Kidney capillary endothelial cell (primary cell): ENCODE data around the gene ACTL8.

Experiments used
- DNase-seq: peaks from one replicate; pipeline ENCODE4 v3.0.0-alpha.2; 2018; ENCODE audit warnings: low spot score

Gene ACTL8

DNA sequence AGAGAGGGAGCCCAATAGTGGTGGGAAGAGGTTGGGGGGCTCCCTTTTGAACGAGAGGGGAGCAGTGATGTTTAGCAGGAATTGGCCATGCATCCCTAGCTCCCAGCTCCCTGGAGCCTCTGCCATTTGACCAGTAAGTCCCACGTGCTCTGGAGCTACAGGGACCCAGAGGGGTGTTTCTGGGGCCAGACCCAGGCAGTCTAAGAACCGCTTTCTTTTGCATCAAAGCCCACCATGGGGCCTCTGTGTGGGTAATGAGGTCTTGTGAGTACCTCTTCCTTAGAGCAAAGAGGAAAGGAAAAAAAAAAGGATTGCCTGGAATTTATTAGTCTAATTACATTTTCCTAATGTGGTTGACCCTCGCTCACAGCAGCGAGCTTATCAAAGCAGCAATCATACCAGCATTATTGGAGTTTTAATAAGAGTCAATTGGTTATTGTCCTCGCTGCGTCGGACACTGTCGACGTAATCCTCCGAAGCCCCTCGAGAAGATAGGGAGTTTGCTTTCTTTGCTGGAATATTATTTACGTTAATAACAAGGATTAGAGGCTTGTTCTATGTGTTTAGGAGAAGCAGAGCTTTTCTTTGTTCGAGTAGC is 17.6 kb downstream of the ACTL8 start:
- DNase-seq, result no peak

DNA sequence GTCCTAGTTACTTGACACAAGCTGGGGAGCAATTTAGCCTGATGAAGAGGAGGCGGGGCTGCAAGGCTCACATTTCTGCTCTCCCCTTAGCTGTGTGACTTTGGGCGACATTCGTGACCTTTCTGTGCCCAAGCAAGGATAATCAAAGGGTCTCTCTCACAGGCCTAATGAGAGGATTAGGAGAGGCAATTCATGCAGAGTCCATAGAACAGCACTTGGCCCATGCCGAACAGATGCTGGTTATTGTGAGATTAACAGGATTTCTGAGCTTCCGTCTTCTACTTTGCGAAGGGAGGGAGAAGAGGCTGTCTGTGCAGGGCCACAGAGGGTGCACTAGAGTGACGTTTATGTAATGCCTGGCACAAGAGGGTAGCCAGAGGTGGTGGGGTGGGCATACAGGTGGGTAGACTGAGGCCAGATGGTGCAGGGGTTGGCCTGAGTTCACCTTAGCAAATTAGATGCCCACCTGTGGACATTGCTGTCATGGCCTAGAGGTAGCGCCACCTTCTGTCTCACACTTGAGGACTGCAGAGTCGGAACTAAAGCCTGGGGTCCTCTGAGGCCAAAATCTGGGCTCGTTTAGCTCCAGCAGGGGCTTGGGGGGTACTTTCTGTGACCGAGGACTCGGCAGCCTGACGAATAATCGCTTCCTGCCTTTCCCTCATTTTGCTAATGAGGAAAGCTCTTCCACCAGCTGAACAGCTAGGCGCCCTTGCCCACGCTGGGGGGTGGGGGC is 18.6 kb downstream of the ACTL8 start:
- no peak for DNase-seq

DNA sequence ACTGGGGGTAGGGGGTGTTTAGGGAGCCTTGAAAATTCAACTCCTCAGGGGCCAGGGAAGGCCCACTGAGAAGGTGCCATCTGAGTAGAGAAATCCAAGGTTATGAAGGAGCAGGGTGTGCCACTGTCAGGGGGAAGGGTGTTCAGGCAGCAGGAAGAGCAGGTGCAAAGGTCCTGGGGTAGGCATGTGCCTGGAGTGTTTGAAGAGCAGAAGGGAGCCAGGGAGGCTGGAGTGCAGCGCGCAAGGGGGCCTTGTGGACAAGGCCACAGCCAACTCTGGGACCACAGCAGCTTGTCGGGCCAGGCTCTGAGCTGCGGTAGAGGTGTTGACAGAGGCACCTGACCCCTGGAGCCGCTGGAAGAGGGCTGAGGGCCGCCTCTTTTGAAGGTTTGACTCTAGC is 19.3 kb downstream of the ACTL8 start:
- no peak for DNase-seq

DNA sequence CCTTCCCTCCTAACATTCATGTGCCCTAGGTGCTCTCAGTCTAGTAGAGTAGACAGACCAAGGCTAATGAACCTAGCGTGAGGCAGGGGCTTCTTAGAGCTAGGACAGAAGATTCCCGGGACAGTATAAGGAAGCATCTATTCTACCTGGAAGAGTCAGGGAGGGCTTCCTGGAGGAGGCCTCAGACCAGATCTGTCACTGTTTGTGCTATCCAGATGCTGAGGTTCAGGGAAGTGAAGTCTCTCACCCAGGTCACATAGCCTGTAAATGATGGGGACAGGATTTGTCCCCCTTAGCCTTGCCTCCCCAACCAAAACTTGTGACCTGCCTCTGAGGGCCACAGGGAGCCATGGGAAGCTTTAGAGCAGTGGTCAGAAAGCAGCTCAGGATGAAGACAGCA is 20.7 kb downstream of the ACTL8 start:
- DNase-seq, result no peak

DNA sequence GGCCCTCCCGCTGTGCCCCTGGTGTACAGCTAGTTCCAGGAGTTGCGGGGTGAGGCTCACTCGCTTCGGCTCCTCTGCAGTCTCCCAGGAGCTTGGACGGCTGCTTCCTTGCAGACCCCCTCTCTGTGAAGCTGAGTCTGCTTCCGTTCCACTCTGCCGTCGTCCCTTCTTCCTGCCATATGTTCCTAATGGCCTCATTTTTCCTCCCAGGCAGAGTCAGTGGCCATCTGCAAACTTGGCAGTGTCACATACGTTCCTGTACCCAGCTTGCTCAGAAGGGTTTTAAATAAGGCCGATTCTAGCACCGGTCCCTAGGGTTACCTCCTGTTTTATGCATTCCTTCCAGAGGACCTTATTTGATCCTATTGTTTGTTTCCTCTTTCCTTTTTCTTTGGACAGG is 21.3 kb downstream of the ACTL8 start:
- DNase-seq, result no peak

DNA sequence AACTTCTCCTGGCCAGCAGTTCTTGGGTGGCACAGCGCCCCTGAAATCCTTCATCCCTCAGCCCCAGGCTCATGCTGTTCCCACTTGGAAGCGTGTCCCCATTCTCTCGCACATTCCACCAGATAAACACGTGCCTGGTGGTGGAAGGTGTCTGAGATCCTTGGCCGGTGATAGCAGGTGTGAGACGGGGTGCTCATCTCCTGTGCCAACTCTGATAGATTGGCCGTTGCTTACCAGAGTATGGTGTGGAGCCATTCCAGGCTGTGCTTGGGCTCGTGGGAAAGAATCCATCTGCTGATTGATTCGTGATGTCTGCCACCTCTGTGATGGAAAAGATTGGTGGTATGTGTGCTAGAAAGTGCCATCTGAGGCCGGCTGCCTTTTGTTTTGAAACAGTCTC is 22.2 kb downstream of the ACTL8 start:
- no peak for DNase-seq

DNA sequence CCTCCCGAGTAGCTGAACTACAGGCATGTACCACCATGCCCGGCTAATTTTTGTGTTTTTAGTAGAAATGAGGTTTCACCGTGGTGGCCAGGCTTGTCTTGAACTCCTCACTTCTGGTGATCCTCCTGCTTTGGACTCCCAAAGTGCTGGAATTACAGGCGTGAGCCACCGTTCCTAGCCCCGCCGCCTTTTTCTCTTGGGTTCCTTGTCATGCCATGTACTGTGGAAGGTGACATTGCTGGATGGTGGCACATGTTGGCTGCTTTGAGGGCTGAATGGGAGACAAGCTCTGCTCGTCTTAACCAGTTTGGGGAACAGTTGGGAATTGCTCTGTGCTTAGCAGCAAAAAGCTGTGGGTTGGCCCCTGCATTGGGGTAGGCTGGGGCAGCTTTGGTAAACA is 22.7 kb downstream of the ACTL8 start:
- no peak for DNase-seq

DNA sequence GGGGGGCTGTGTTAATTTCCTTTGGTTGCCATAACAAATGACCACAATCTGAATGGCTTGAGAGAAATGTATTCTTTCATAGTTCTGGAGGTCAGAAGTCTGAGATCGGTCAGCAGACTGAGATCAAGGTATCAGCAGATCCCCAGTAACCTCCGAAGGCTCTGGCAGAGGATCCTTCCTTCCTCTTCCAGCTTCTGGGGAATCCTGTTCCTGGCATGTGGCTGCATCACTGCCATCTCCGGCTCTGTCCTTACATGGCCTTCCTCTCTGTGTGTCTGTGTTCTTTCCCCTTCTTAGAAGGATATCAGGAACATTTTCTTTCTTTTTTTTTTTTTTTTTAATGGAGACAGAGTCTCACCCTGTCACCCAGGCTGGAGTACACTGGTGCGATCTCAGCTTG is 25.8 kb downstream of the ACTL8 start:
- DNase-seq, result no peak

DNA sequence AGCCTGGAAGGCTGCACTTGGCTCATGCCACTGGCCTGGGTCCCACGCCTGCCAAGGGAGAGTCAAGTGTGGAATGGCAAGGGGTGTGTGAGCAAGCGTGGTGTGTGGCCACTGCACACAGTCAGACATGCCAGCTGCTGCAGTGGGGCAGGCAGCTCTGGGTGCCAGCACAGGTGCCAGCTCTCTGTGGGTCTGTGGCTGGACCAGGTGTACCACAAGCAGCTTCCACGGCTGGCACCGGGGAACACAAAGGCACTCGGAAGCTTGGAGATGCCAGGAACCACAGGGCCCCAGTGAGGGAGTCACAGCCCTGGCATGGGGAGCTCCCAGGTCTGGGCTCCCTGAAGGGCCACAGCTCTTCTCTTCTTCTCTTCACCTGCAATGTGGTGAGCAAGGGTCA is 34.8 kb downstream of the ACTL8 start:
- DNase-seq, result no peak

DNA sequence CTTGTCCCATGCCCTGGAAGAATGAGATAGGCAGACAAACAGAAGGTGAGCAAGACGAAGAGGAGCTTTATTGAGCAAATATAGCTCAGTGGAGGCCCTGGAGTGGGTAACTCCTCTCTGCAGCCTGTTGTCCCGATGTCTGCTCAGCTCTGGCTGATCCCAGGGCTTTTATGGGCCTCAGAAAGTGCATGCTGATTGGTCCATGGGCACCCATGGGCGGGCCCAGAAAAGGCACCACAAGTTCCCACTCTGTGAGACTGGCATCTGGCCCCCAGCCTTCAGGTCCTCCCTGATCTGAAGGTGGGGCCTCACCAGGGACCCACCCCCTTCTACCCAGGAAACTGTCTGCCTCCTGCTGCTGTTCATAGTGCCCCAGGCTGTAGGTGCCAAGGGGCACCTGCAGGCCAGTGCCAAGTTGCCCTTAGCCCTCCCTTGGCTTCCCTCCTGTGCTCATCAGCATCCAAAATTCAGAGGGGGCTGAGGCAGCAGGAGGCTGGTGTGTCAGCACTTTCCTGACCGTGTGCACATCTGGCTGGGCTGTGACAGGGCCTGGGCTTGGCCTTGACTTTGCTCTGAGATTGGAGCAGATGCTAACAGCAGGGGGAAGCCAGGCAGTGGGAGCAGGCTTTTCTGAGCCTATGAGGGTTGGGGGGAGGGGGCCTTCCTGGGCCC is 35.4 kb downstream of the ACTL8 start:
- no peak for DNase-seq

DNA sequence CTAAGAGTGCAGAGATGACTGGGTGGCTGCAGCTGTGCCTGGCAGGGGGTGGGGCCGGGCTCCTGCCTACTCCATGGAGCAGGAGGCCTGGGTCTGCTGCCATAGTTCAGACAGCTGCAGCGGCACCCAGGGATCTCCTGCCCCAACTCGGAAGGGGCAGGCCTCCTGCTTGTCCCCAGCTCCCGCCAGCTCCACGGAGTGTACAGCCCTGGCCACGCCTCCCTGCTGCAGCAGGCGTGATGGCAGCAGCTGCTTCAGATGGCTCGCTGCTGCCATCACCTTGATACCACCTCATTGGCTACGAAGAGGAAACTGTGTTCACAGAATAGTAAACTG is 35.9 kb downstream of the ACTL8 start:
- no peak for DNase-seq

DNA sequence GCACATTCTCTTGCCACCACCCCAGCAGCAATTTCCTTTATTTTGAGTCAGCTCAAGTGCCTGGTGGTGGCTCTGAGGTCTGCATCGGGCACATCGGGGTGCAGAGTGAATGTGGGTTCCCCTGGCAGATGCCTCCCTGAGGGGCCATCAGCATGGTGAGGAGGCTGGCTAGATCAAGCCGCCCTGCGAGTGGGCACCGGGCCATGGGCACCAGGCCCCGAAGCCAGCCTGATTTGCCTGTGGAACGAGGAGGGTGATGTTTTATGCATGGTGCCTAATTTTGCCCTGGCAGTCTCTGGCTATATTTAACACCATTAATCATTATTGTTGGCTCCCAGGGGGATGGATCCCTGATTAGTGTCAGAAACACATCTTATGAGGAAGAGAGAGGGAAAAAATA is 36.3 kb downstream of the ACTL8 start:
- no peak for DNase-seq

DNA sequence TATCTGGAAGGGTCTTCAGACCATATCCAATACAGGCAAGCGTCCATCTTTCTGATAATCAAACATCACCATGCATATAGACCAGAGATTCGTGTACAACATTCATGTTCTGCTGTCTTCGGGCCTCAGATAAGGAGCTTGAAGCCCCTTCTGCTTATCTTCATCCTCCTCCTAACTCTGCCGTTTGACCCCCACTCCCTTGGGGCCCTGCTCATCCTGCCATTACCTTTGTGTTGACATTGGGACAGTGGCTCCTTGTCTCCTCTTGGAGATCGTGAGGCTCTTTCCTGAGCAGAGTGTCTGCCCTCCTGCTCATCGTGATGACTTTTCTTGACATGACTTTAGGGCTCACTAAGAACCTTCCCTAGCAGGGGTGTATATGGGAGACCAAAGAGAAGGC is 37.3 kb downstream of the ACTL8 start:
- no peak for DNase-seq

DNA sequence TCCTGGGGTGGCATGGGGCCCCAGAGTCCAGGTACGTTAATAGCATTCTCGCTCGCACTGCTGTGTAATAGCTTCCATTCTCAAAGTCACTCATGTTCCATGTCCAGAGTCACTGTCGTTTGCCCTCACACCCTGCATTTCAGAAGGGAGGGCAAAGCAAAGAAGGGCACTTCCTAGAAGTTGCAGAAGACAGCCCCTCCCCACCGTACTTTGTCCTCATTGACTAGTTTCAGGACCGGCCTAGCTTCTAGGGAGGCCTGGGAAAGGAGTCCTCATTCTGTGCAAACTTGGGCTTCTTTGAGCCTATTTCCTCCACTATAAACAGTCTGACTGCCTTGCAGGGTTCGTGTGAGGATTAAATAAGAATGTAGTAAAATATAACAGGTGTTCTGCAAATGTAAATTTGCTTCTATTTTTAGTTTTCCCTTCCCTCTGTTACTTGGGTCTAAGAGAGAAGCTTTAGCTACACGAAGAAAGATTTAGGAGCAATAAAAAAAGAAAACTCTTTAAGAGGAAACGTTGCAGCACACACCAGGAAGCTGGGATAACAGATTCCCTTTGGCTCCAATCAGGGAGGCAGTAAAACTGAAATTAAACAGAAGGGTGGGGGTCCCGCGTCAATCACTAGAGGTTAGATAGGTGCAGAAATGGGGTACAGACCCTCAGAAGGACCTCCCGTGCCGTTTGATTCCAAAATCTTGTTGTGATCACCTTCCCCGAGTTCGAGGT is 40.1 kb downstream of the ACTL8 start:
- no peak for DNase-seq

DNA sequence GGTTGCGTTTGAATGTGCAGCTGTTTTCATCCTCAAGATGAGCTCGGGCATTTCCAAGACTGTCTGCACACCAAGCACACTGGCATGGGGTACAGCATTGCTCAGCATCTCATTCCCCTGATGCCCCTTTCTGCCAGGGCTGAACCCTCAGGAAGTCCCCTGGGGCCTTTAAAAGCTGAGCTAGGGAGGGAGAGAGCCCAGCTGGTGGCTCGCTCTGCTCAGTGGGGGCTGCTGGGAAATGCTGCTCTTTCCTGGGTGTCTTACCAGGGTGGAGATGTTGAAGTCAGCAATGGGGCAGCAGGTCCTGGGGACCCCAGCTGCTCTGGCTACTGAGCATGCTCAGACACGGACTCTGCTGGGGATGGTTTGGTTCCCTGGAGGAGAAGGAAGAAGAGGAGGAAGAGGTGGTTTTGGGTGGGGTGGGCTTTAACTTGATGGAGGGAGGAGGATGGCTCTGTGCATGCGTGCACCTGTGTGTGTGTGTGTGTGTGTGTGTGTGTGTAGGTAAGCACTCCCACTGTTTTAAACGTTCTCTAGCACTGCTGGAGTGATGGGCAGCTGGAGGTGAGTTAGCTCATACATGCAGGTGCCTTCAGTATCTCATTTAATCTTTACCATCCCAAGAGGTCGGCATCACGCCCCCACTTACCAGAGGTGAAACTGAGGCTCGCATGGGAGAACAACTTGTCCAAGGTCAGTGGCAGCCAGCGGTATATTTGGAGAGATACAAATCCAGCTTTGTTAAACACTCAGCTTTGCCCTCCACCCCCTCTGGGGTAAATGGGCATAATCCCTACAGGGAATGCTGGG is 40.9 kb downstream of the ACTL8 start:
- DNase-seq, result no peak

DNA sequence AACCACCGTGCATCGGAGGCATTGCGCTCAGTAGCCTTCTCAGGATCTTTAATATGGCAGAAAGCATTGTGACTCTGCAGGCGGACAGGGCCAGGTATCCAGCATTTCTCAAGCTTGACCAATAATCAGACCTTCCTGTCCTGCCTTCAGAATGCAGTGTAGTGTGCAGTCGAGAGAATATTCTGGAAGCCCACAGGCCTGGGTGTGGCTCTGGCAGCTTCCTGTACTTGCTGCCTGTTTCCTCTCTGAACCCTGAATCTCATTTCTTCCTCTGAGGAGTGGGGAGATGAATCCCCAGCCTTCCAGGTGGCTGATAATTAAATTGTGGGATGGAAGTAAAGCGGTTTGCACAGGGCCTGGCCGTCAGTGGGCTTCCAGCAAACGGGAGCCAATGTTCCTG is 42.3 kb downstream of the ACTL8 start:
- no peak for DNase-seq

DNA sequence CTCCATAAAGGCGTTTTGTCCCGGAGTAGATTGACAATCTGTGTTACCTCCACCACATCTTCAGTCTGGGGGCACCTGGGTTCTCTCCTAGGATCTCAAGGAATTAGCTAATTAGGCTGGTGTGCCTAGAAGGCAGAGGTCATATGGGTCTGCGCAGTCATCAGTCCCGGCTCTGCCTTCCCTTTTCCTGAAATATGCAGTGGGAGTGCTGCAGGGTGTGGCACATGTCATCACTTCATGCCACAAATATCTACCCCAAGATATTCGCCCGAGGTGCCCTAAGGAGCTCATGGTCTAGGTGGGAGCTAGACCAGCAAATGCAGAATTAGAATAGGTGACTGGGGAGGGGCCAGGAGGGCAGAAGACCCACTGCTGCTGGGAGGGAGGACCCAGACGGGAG is 42.9 kb downstream of the ACTL8 start:
- no peak for DNase-seq

DNA sequence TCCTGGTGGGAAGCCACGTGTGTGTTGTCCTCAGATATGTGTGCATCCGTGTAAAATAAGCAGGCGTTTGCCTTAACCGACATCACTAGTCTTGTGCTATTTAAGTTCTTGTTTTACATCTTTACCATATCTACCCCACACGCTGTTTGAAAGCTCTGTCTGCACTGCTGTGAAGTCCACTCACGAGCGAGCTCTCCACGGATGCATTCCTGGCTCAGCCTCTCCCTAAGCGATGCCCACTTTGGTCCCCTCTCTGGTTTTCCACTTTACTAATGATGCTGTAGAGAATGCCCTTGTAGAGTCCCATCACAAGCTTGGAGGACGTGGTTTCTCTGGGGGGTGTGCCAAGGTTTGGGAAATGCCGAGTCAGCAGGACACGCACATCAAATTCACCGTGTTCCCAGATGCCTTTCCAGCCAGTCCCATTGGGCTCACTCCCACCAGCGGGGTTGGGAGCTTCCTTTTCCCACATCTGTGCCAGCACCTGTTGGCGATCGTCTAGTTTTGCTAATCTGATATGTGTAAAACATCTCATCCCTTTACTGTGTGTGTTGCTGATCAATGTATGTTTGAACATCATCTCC is 43.8 kb downstream of the ACTL8 start:
- no peak for DNase-seq

DNA sequence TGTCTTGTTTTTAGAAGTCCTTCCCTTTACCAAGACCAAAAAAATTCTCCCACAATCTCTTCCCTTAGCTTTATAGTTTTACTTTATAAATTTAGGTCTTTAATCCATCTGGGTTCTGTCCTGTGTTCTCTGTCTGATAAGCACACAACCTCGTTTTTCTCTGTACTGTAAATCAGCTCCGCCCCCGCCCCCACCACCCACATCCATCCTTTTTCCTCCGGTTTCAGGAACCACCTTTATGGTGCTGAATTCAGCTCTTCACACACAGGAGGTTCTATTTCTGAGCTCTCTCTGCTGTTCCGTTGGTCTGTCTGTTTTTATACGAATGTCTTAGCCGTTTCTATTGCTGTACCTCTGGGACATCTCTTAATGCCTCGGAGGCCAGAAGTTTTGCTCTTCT is 44.5 kb downstream of the ACTL8 start:
- DNase-seq, result no peak

DNA sequence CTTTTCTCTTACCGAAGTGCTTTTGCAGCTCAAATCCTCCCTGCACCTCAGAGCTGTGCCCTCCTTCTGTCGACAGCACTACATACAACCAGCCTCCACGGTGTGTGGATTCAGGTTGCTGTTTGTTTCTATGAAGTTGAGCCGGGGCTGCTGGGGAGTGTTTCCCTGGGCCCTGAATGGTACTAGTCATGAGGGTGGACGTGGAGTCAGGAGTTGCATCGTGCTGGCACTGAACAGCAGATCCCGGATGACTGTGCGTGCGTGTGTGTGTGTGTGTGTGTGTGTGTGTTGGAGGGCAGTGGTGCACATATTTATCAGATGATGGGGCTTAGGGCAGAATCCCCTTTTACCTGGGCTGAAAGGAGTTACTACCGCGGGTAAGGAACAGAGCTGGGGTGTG is 47.0 kb downstream of the ACTL8 start:
- DNase-seq, result no peak

DNA sequence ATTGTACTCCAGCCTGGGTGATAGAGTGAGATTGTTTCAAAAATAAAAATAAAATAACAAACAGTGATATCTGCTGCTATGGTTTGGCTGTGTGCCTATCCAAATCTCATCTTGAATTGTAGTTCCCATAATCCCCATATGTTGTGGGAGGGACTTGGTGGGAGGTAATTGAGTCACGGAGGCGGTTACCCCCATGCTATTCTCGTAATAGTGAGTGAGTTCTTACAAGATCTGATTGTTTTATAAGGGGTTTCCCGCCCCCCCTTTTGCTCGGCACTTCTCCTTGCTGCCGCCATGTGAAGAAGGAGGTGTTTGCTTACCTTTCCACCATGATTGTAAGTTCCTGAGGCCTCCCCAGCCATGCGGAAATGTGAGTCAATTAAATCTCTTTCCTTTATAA is 47.8 kb downstream of the ACTL8 start:
- DNase-seq, result no peak
